Body of pancreas (tissue), 4 donors: ENCODE results near the gene PAK6. TPM values are rescaled to one million over a fixed set of nuclear protein-coding genes. Genes with fewer than 3 reads are reported as not detected.

Experiments
- ATAC-seq: fragments of 150-250 bp; one replicate; pipeline ENCODE4 v1.9.1; 2016
- DNase-seq, 4 donors: peaks; one replicate each; pipeline ENCODE4 v3.0.0-alpha.2; 2019
- H3K27ac ChIP-seq, 4 donors: fragments of 200-600 bp; sonication (generic); 1 replicate in 3 of 4; 2 replicates in 1 of 4; pipeline versions ENCODE4 v1.5.1 to v1.6.1; 2016 to 2019; ENCODE audit warnings: mild to moderate bottlenecking in 1 of 4, mixed read lengths in 1 of 4, moderate library complexity in 1 of 4
- H3K27me3 ChIP-seq, 2 donors: fragments of 200-600 bp; sonication (generic); one replicate each; pipeline ENCODE4 v1.6.0; 2016; ENCODE audit warnings: mild to moderate bottlenecking in 1 of 2
- H3K36me3 ChIP-seq, 2 donors: fragments of 200-600 bp; sonication (generic); replicated peaks in 1 of 2; 2 replicates each; pipeline ENCODE4 v1.5.1; 2016; ENCODE audit warnings: low read depth in 2 of 2; ENCODE audit not compliant: insufficient read depth in 1 of 2
- H3K4me1 ChIP-seq: fragments of 200-600 bp; sonication (generic); one replicate; pipeline ENCODE4 v1.6.0; 2016
- H3K4me3 ChIP-seq, 2 donors: fragments of 200-600 bp; sonication (generic); 1 replicate in 1 of 2; 2 replicates in 1 of 2; pipeline ENCODE4 v1.5.1; 2016 to 2019
- H3K9me3 ChIP-seq, 3 donors: fragments of 200-600 bp; sonication (generic); 1 replicate in 2 of 3; 2 replicates in 1 of 3; pipeline ENCODE4 v1.5.1; 2016
- CTCF ChIP-seq, 7 experiments: fragments of 450-650 bp in 4 of 7; fragments of 200-600 bp in 3 of 7; sonication (generic) in 3 of 7; IDR thresholded peaks; one replicate each; pipeline ENCODE4 v1.5.1; 2016 to 2019; ENCODE audit warnings: antibody characterized with exemption in 7 of 7
- POLR2A ChIP-seq, 3 donors: fragments of 450-650 bp; IDR thresholded peaks; one replicate each; pipeline ENCODE4 v1.6.1; 2016; ENCODE audit warnings: antibody characterized with exemption in 3 of 3, mild to moderate bottlenecking in 2 of 3
- WGBS, 2 donors: methylation state at CpG; one replicate each; pipeline ENCODE4 v1.1.5; 2017; 5-methylcytosine and 5-hydroxymethylcytosine counted together
- intact Hi-C: fragments of 100-400 bp; cut with DNase I; formaldehyde crosslinking; loops from one replicate; pipeline ENCODE4 v1.15.1; 2023
- total RNA-seq, 2 donors: library from RNA; depleted of rRNA; stranded (reverse); fragments of >200 nt; gene quantifications; one replicate each; pipeline ENCODE4 v1.1.0, GENCODE V29; 2016

The PAK6 gene
- total RNA-seq, 2 donors from 2014 or later, result 14.8 to 22.4 TPM

DNA sequence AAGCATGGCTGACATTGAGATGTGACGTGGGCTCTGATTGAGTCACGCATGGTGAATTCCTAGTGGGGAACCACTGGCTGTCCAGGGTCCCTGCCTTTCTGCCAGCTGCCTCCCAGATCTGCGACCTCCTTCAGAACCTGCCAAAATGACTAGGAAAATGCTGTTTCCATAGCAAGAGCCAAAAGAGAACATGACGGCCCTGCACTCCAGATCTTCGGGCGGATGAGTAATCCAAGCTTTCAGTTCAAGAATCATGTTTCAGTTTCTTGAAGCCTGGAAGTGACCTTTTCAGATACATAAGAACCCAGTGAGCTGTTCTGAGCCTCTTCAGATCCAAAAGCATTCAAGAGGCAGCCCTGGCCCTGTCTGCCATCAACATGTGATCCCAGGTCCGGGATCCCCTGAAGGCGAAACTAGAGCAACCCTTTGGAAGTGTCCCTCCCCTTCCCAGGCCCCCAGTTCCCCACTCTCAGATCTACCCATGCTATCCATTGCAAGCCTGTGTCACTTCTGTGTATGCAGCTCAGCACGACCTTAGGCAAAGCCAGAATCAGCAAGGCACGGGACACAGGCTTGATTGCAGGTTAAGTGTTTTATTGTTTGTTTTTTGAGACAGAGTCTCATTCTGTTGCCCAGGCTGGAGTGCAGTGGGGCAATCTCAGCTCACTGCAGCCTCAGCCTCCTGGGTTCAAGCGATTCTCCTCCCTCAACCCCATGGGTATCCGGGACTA, 24.3 kb downstream of the PAK6 start:
- DNase-seq, result no peak
- TF ChIP-seq CTCF (IDR thresholded peaks at IDR 0.05) (no peak), POLR2A (IDR thresholded peaks at IDR 0.05) (no peak)
- peaks cover 8% of the 10 kb centered on the region for H3K4me1 ChIP-seq
- no peaks in the 10 kb centered on the region for H3K27me3 ChIP-seq
- no peak overlapping the region for H3K4me3 ChIP-seq
- WGBS, 2 donors, result 78 to 90% methylated on average over 6 to 12 of the region's 12 CpGs
- H3K36me3 ChIP-seq, result no peaks in the 10 kb centered on the region
- ATAC-seq, result no peak
- H3K27ac ChIP-seq, result no peak overlapping the region
- intact Hi-C loops, result no loop called here
- no peaks in the 10 kb centered on the region for H3K9me3 ChIP-seq

GRCh38 chr15:40264321-40265153, 25.7 kb downstream of the PAK6 start:
- Histone ChIP-seq H3K27ac (no peak overlapping the region), H3K27me3 (no peaks in the 10 kb centered on the region), H3K9me3 (no peaks in the 10 kb centered on the region), H3K4me3 (no peak overlapping the region), H3K36me3 (no peaks in the 10 kb centered on the region), H3K4me1 (peaks cover 8% of the 10 kb centered on the region)
- WGBS, 2 donors, result 65 to 78% methylated on average over 9 to 16 of the region's 16 CpGs
- DNase-seq (no peak), ATAC-seq (no peak)
- intact Hi-C loops, result no loop called here
- TF ChIP-seq CTCF (IDR thresholded peaks at IDR 0.05) (no peak), POLR2A (IDR thresholded peaks at IDR 0.05) (no peak)

- Histone ChIP-seq H3K27me3 (no peaks in the 10 kb centered on the region), H3K9me3 (no peaks in the 10 kb centered on the region), H3K4me3 (no peak overlapping the region), H3K36me3 (no peaks in the 10 kb centered on the region), H3K27ac (no peak overlapping the region), H3K4me1 (peaks cover 8% of the 10 kb centered on the region)
- intact Hi-C loops, result no loop called here
- TF ChIP-seq CTCF (IDR thresholded peaks at IDR 0.05), result no peak
- no peak for TF ChIP-seq POLR2A (IDR thresholded peaks at IDR 0.05)
- ATAC-seq (no peak), DNase-seq (no peak)
- 86 to 94% methylated on average over 2 to 10 of the region's 10 CpGs for WGBS, 2 donors
These were observed 26.5 kb downstream of the PAK6 start for GRCh38 chr15:40265355-40265754.

DNA sequence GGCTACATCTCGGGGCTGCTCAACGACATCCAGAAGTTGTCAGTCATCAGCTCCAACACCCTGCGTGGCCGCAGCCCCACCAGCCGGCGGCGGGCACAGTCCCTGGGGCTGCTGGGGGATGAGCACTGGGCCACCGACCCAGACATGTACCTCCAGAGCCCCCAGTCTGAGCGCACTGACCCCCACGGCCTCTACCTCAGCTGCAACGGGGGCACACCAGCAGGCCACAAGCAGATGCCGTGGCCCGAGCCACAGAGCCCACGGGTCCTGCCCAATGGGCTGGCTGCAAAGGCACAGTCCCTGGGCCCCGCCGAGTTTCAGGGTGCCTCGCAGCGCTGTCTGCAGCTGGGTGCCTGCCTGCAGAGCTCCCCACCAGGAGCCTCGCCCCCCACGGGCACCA, 27.0 kb downstream of the PAK6 start:
- 80 to 91% methylated on average over 1 to 15 of the region's 20 CpGs for WGBS, 2 donors
- ATAC-seq (no peak), DNase-seq (no peak)
- Histone ChIP-seq H3K9me3 (no peaks in the 10 kb centered on the region), H3K27me3 (no peaks in the 10 kb centered on the region), H3K4me1 (peaks cover 8% of the 10 kb centered on the region), H3K36me3 (no peaks in the 10 kb centered on the region), H3K27ac (no peak overlapping the region), H3K4me3 (no peak overlapping the region)
- intact Hi-C loops, result no loop called here
- TF ChIP-seq POLR2A (IDR thresholded peaks at IDR 0.05), result no peak
- TF ChIP-seq CTCF (IDR thresholded peaks at IDR 0.05), result no peak
